Cardiac muscle cell (in vitro differentiated cells and primary cell): ENCODE results near the gene MAP3K9. TPM values are rescaled to one million over a fixed set of nuclear protein-coding genes. Genes with fewer than 3 reads are reported as not detected.
"Not testable (repeated sequence)": the region's sequence is repeated elsewhere in the genome, so short reads cannot be mapped to it uniquely, and the experiment has no call there.

Experiments
- DNase-seq, 2 donors: peaks; one replicate each; pipeline versions ENCODE4 v3.0.0 to v3.0.0-alpha.2; 2010 to 2017; ENCODE audit warnings: low read depth in 1 of 2, low spot score in 1 of 2
- H3K27ac ChIP-seq: fragments of 200-600 bp; sonication (generic); 2 replicates; pipeline ENCODE4 v1.5.1; 2016
- H3K27me3 ChIP-seq: fragments of 200-600 bp; sonication (generic); 2 replicates; pipeline ENCODE4 v1.6.0; 2016; ENCODE audit warnings: control low read depth
- H3K36me3 ChIP-seq: fragments of 200-600 bp; sonication (generic); 2 replicates; pipeline ENCODE4 v1.5.1; 2016; ENCODE audit warnings: control low read depth
- H3K4me1 ChIP-seq: fragments of 200-600 bp; sonication (generic); 2 replicates; pipeline ENCODE4 v1.8.1; 2017; ENCODE audit warnings: low read depth, mild to moderate bottlenecking, mixed run types
- H3K4me3 ChIP-seq: fragments of 200-600 bp; sonication (generic); 2 replicates; pipeline ENCODE4 v1.5.1; 2016; ENCODE audit warnings: mild to moderate bottlenecking
- H3K9me3 ChIP-seq: fragments of 200-600 bp; sonication (generic); 2 replicates; pipeline ENCODE4 v1.5.1; 2017; ENCODE audit warnings: low read depth, mild to moderate bottlenecking, control low read depth
- polyA plus RNA-seq: library from polyadenylated mRNA; unstranded; fragments of >200 nt; fragmentation: Nextera tagmentation; extraction: Ambion mirVana; gene quantifications from 2 replicates; pipeline ENCODE4 v1.2.1, GENCODE V29; 2016
- total RNA-seq: library from RNA; depleted of rRNA; stranded (reverse); fragments of >200 nt; gene quantifications from 2 replicates; pipeline ENCODE4 v1.2.3, GENCODE V29; 2016
- TF ChIP-seq, protein P1 (sequence below): IDR thresholded peaks from 2 replicates; pipeline ENCODE4 v1.5.1; 2012; ENCODE audit warnings: low read depth, mild to moderate bottlenecking, low read length

Gene MAP3K9
- total and polyA plus RNA-seq, 2 experiments from 2014 or later: 5.4 to 7.4 TPM

DNA sequence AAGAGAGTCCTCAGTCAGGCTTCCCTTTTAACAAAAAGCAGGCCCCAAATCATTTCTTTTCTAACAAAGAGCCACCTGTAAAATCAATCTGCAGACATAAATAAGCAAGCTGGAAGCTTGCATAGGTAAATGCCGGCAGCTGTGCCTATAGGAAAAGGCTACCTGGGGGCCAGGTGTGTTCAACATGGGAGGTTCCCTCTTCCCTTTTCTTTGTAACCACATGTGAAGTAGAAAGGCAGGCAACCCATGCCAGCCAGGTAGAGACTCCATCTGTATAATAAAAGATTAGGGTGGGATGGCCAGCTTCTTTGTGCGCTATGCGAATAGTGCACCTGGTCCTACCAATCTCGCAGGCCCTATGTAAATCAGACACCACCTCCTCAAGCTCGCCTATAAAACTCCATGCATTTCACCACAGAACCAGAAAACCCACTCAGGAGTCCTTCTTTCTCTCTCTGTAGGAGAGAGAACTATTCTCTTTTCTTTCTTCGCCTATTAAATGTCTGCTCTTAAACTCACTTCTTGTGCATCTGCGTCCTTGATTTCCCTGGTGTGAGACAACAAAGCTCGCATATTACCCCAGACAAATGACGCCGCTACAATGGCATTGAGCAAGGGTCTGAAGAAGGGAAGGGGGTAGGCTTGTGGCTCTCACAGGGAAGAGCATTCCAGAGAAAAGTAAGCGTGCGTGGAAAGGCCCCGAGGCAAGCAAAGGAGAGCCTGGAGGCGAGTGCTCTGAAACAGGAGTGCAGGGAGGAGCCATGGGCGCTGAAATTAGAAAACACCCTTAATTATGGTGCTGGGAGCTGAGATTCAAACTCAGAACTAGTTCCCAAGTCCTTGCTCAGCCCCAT lies 100.4 kb downstream of the MAP3K9 start:
- H3K27me3 ChIP-seq: no peaks in the 10 kb centered on the region
- TF ChIP-seq, protein P1, sequence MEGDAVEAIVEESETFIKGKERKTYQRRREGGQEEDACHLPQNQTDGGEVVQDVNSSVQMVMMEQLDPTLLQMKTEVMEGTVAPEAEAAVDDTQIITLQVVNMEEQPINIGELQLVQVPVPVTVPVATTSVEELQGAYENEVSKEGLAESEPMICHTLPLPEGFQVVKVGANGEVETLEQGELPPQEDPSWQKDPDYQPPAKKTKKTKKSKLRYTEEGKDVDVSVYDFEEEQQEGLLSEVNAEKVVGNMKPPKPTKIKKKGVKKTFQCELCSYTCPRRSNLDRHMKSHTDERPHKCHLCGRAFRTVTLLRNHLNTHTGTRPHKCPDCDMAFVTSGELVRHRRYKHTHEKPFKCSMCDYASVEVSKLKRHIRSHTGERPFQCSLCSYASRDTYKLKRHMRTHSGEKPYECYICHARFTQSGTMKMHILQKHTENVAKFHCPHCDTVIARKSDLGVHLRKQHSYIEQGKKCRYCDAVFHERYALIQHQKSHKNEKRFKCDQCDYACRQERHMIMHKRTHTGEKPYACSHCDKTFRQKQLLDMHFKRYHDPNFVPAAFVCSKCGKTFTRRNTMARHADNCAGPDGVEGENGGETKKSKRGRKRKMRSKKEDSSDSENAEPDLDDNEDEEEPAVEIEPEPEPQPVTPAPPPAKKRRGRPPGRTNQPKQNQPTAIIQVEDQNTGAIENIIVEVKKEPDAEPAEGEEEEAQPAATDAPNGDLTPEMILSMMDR: no peak
- no peaks in the 10 kb centered on the region for H3K36me3 ChIP-seq
- no peak for DNase-seq
- no peak overlapping the region for H3K4me3 ChIP-seq
- H3K9me3 ChIP-seq: no peaks in the 10 kb centered on the region
- no peak overlapping the region for H3K27ac ChIP-seq
- H3K4me1 ChIP-seq: peaks cover 12% of the 10 kb centered on the region

DNA sequence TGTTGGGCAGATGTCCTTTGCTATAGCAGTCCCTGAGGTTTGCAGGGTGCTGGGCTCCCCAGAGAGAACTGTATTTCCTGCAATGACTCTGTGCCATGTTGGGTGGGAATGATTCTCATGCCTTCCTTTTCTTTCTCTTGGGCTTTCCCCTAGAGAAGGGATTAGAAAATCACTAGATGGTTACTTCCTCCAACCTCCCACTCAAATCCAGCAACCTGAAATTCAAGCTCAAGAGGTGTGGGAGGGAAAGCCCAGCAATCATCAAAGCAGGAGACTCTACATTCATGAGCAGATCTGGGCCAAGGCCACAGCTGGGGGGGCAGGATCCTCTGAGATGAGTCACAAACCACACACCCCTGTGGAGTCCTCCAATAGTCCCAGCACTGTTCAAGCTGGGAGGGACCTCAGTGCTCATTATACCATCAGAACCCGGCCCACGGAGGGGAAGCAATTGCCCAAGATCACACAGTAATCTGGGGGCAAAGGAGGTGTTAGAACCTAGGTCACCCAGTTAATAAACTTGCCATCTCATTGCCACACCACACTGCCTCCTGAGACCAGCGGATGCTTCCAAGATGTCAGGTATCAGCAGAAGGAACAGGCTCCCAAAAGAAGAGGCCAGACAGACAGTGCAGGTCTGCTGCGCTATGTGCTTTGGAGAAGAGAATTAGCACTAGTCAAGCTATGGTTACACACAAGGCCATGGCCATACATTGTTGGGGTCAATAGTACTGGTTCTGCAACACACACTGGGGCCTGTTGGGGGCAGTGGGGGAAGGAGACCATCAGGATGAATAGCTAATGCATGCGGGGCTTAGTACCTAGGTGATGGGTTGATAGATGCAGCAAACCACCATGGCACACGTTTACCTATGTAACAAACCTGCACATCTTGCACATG lies 101.9 kb downstream of the MAP3K9 start:
- no peaks in the 10 kb centered on the region for H3K36me3 ChIP-seq
- H3K27ac ChIP-seq: no peak overlapping the region
- H3K9me3 ChIP-seq: no peaks in the 10 kb centered on the region
- H3K4me3 ChIP-seq: no peak overlapping the region
- H3K4me1 ChIP-seq: peaks cover 12% of the 10 kb centered on the region
- DNase-seq: peak in 1 of 2 donors; percentile 63
- TF ChIP-seq, protein P1: no peak
- no peaks in the 10 kb centered on the region for H3K27me3 ChIP-seq

DNA sequence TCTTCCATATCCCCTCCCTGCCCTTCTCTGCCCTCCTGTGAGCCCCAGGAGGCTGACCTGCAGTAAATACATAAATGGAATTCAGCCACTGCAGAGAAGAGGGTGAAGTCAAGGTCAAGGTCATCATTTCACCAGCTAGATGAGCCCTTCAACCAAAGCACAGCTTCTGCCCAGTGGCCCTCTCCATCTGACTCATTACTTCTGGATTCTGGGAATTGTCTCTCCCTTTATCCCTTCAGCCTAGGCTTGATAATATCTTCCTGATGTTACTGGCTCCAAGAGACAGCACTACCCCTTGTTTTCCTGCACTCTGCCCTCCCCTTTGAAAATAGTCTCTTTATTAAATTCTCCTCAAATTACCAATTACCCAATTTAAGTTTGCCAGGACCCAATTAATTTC lies 103.1 kb downstream of the MAP3K9 start:
- no peaks in the 10 kb centered on the region for H3K36me3 ChIP-seq
- no peaks in the 10 kb centered on the region for H3K27me3 ChIP-seq
- TF ChIP-seq, protein P1: no peak
- H3K27ac ChIP-seq: no peak overlapping the region
- no peaks in the 10 kb centered on the region for H3K9me3 ChIP-seq
- peaks cover 12% of the 10 kb centered on the region for H3K4me1 ChIP-seq
- no peak overlapping the region for H3K4me3 ChIP-seq
- DNase-seq: peak in 1 of 2 donors; percentile 44

DNA sequence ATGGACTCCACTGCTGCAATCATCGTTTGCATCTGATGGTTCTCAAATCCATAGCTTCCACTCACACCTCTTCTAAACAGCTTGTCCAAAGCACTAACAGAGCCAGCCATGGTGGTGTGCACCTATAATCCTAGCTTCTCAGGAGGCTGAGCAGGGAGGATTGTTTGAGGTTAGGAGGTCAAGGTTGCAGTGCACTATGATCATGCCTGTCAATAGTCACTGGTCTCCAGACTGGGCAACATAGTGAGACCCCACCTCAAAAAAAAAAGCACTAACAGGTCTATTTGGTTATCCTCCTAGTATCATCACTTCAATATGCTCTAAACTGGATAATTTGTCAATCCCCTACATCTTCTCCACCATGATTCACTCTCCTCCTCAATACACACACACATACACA lies 104.4 kb downstream of the MAP3K9 start:
- H3K4me3 ChIP-seq: no peak overlapping the region
- DNase-seq: no peak
- no peak overlapping the region for H3K27ac ChIP-seq
- H3K4me1 ChIP-seq: peaks cover 9% of the 10 kb centered on the region
- TF ChIP-seq, protein P1: no peak
- no peaks in the 10 kb centered on the region for H3K9me3 ChIP-seq
- no peaks in the 10 kb centered on the region for H3K36me3 ChIP-seq
- H3K27me3 ChIP-seq: no peaks in the 10 kb centered on the region

- DNase-seq, H3K27ac ChIP-seq, H3K36me3 ChIP-seq, H3K4me1 ChIP-seq, H3K4me3 ChIP-seq, H3K9me3 ChIP-seq, H3K27me3 ChIP-seq: not testable (repeated sequence)
Observed at GRCh38 chr14:70703621-70704168, 105.6 kb downstream of the MAP3K9 start.
